Raji (cell line): ENCODE measurements around the gene RPS28.

Experiments
- POLR2A ChIP-seq: IDR thresholded peaks from 2 replicates; pipeline ENCODE4 v1.6.1; 2011; ENCODE audit warnings: low read depth, low read length, control low read depth; ENCODE audit not compliant: insufficient read depth

RPS28 gene

GRCh38 chr19:8316351-8317125 is 4.8 kb upstream of the RPS28 start:
- no peak for TF ChIP-seq POLR2A

DNA sequence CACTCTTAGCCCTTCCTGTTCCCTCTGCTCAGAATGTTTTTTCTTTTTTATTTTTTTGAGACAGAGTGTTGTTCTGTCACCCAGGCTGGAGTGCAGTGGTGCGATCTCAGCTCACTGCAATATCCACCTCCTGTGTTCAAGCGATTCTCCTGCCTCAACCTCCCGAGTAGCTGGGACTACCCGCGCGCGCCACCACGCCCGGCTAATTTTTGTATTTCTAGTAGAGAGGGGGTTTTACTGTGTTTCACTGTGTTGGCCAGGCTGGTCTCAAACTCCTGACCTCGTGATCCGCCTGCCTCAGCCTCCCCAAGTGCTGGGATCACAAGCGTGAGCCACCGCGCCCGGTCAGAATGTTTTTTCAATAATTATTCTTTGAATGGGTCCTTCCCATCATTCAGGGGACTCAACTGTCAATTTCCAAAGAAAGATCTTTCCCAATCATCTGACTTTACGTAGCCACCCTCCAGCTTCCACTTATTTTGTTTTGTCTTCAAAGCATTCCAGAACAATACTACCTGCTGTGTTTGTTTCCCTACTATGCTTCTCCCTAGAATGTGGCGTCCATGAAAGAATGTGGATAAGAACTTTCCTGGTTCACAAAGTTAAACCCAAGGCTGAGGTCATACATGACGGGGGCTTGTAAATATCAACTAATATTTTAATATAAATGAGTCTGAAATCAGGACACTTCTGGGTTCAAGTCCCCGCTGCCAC is 1.3 kb upstream of the RPS28 start:
- no peak for TF ChIP-seq POLR2A

DNA sequence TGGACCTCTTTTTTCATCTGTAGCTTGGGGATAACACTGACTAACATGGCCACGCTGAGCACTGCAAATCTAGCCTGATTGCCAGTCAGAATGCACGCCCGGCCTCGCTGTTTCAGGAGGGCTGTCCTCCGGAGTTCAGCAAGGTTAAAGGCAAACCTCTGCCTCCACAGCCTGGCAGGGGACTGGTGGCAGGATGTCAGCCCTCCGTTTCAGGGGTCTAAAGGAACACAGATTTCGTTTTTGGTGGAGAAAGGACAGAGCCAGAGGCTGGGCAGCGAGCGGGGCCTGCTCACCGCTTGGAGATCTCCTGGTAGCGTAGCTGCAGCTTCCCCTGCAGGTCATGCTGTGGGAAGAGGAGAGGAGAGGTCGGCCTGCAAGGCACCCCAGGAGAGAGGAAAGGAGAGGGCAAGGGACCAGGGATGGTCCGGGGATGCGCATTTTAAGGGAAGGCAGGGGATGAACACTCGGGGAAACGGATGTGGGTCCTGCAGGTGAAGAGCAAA is 681 bp upstream of the RPS28 start:
- TF ChIP-seq POLR2A, result no peak

GRCh38 chr19:8321986-8322637 is 816 bp downstream of the RPS28 start:
- no peak for TF ChIP-seq POLR2A

GRCh38 chr19:8322638-8322997 is 1.3 kb downstream of the RPS28 start:
- TF ChIP-seq POLR2A, result no peak

GRCh38 chr19:8323781-8324185 is 2.5 kb downstream of the RPS28 start:
- no peak for TF ChIP-seq POLR2A

DNA sequence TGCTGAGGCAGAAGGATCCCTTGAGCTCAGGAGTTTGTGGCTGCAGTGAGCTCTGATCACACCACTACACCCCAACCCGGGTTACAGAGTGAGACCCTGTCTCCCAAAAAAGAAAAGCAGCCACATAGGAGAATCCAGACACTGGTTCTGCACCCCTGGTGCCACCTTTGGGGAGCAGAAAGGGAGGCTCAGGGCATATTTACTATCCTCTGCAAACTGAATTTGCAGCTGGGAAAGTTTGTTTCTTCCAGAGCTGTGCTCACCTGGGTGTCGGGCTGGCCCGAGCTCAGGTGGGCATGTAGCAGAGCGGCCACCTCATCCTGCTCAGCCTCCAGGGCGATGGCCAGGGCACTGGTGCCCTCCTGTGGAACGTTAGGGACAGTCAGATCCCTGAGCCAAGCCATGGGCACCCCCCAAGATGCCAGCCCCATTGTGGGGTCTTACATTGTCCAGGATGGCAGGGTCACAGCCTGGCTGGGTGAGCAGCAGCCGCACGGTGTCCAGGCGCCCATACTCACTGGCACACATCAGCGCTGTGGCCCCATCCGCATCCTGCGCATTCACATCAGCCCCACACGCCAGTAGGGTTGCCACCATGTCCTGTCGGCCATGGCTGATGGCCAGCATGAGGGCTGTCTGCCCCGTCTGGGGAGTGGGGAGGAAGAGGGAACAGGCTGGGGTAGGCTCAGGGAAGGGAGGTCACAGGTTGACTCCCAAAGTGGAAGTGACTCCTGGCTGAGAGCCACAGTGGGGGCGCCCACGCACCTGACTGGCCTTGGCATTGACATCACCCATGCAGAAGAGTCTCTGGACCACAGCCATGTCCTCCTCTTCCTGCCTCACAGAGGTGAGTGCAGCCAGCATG is 3.1 kb downstream of the RPS28 start:
- TF ChIP-seq POLR2A, result peak; percentile 73

DNA sequence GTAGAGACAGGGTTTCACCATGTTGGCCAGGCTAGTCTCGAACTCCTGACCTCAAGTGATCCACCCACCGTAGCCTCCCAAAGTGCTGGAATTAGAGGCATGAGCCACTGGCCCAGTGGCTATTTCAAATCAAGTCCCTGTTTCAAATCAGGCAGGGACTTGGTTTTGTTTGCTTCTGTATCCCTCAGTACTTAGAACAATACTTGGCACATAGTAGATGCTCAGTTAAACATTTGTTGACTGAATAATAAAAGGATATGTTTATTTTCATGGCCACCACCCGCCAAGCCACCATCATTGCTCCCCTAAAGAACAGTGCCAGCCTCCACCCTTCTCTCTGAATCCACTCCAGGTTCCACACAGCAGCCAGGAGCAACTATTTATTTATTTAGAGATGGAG is 4.2 kb downstream of the RPS28 start:
- TF ChIP-seq POLR2A, result no peak

- TF ChIP-seq POLR2A, result no peak
These were observed 8.7 kb downstream of the RPS28 start for GRCh38 chr19:8329996-8330395.

- TF ChIP-seq POLR2A, result no peak
These were observed 10.1 kb downstream of the RPS28 start for GRCh38 chr19:8331263-8331845.

- TF ChIP-seq POLR2A, result no peak
These were observed 11.9 kb downstream of the RPS28 start for GRCh38 chr19:8332976-8333766.

- no peak for TF ChIP-seq POLR2A
These were observed 12.6 kb downstream of the RPS28 start for GRCh38 chr19:8333767-8334457.
